GM12878 (cell line): ENCODE data around the gene PLK5. TPM values are rescaled to one million over a fixed set of nuclear protein-coding genes. Genes with fewer than 3 reads are reported as not detected.
A peak's percentile ranks its signal among the peaks of the same experiment; 100 is the strongest.

Experiments
- ATF3 ChIP-seq: IDR thresholded peaks from 2 replicates; pipeline ENCODE4 v1.6.1; 2011; ENCODE audit warnings: low read depth, mild to moderate bottlenecking, low read length, moderate library complexity, borderline replicate concordance; ENCODE audit errors: extremely low read depth
- ATF7 ChIP-seq: fragments of 450-650 bp; IDR thresholded peaks from 2 replicates; pipeline ENCODE4 v1.6.1; 2016; ENCODE audit warnings: low read depth, mild to moderate bottlenecking
- BACH1 ChIP-seq: fragments of 450-650 bp; IDR thresholded peaks from 2 replicates; pipeline ENCODE4 v1.6.1; 2017; ENCODE audit warnings: mild to moderate bottlenecking, borderline replicate concordance
- CBX3 ChIP-seq: fragments of 200-600 bp; sonication (generic); IDR thresholded peaks from 2 replicates; pipeline ENCODE4 v1.6.1; 2016; ENCODE audit warnings: low read depth, borderline replicate concordance
- EED ChIP-seq: sonication (generic); IDR thresholded peaks from 2 replicates; pipeline ENCODE4 v1.6.1; 2016; ENCODE audit warnings: antibody characterized with exemption, low read depth
- EZH2 ChIP-seq: IDR thresholded peaks from 2 replicates; pipeline ENCODE4 v1.6.1; 2012; ENCODE audit warnings: low read depth, mild to moderate bottlenecking, control low read depth, inconsistent platforms, low read length, borderline replicate concordance; ENCODE audit not compliant: control insufficient read depth
- MEF2A ChIP-seq: IDR thresholded peaks from 2 replicates; pipeline ENCODE4 v1.6.1; 2011; ENCODE audit warnings: low read depth, mild to moderate bottlenecking, low read length, moderate library complexity; ENCODE audit not compliant: insufficient read depth
- NBN ChIP-seq: fragments of 450-650 bp; IDR thresholded peaks from 2 replicates; pipeline ENCODE4 v1.6.1; 2016
- POLR2A ChIP-seq: IDR thresholded peaks from 2 replicates; pipeline ENCODE4 v1.6.1; 2011; ENCODE audit warnings: low read depth, mild to moderate bottlenecking, low read length
- POU2F2 ChIP-seq: IDR thresholded peaks from 3 replicates; pipeline ENCODE4 v1.6.1; 2011; ENCODE audit warnings: low read depth, mild to moderate bottlenecking, low read length, borderline replicate concordance
- PRDM15 ChIP-seq: fragments of 450-650 bp; formaldehyde crosslinking; IDR thresholded peaks from 2 replicates; pipeline ENCODE4 v1.4.0; 2020; ENCODE audit warnings: mild to moderate bottlenecking, moderate library complexity
- SP1 ChIP-seq: IDR thresholded peaks from one replicate; pipeline ENCODE4 v1.6.1; 2011; ENCODE audit warnings: low read depth, low read length
- SREBF2 ChIP-seq: IDR thresholded peaks from 2 replicates; pipeline ENCODE4 v1.6.1; 2012; ENCODE audit warnings: mild to moderate bottlenecking, low read length
- STAT1 ChIP-seq: fragments of 450-650 bp; conservative IDR thresholded peaks from 2 replicates; pipeline ENCODE4 v1.6.1; 2014; ENCODE audit warnings: antibody characterized with exemption, mild to moderate bottlenecking
- TCF3 ChIP-seq: IDR thresholded peaks from 2 replicates; pipeline ENCODE4 v1.6.1; 2012; ENCODE audit warnings: low read depth, mild to moderate bottlenecking, low read length, borderline replicate concordance; ENCODE audit not compliant: insufficient read depth
- ZBTB40 ChIP-seq: fragments of 450-650 bp; IDR thresholded peaks from 2 replicates; pipeline ENCODE4 v1.6.1; 2016; ENCODE audit warnings: mild to moderate bottlenecking, moderate library complexity, borderline replicate concordance
- ZNF687 ChIP-seq: fragments of 450-650 bp; IDR thresholded peaks from 2 replicates; pipeline ENCODE4 v1.6.1; 2017; ENCODE audit warnings: mild to moderate bottlenecking, moderate library complexity
- polyA plus RNA-seq, 11 experiments: library from polyadenylated mRNA; depleted of rRNA in 4 of 11; unstranded in 6 of 11; stranded (reverse) in 5 of 11; fragments of >200 nt; fragmentation: Nextera tagmentation in 4 of 11; fragmentation: Illumina TruSeq in 1 of 11; extraction: Ambion mirVana in 4 of 11; extraction: Trizol in 1 of 11; gene quantifications; 1 replicate in 1 of 11; 2 replicates in 10 of 11; pipeline versions ENCODE4 v1.2.1 to v1.2.3, GENCODE V29; 2011 to 2016; ENCODE audit warnings: inconsistent platforms in 2 of 11, missing spikeins in 2 of 11, low read depth in 1 of 11
- total RNA-seq, 4 experiments: library from RNA; depleted of rRNA in 3 of 4; stranded (reverse); fragments of >200 nt in 3 of 4; fragmentation: Illumina TruSeq in 1 of 4; extraction: Trizol in 1 of 4; gene quantifications; 2 replicates each; pipeline versions ENCODE4 v1.2.1 to v1.2.3, GENCODE V29; 2013 to 2021

Gene PLK5
- total and polyA plus RNA-seq, 10 of the 15 experiments (the other 5 are each of a cell fraction or from before 2014, with no cell fraction given): 0.13 TPM; not detected in 9

- TF ChIP-seq PRDM15 (CRISPR knock-in tag) (no peak), NBN (peak; percentile 90; the same call in 1 of the 2 replicates), POLR2A (peak; percentile 98), EZH2 (no peak), SREBF2 (no peak), TCF3 (0 out of 2 replicates have a peak, but pooled peaks have one; percentile 17), ATF3 (peak; percentile 58; the same call in 1 of the 2 replicates), POU2F2 (no peak), BACH1 (no peak), SP1 (peak; percentile 62), EED (no peak), ZNF687 (peak; percentile 41), ATF7 (0 out of 2 replicates have a peak, but pooled peaks have one; percentile 38), STAT1 (peak; percentile 65; the same call in 1 of the 2 replicates), MEF2A (no peak), CBX3 (no peak), ZBTB40 (peak; percentile 92)
These were observed 44.8 kb upstream of the PLK5 start, which contains the start of gene C19orf25 (continued) for GRCh38 chr19:1478934-1479707.
